Amniotic stem cell (primary cell): Measurements from ENCODE around the gene ANAPC16.
"Not testable (repeated sequence)": the region's sequence is repeated elsewhere in the genome, so short reads cannot be mapped to it uniquely, and the experiment has no call there.

Experiments used
- DNase-seq: peaks from one replicate; lab custom pipeline; 2025; lab: John Stamatoyannopoulos, UW

ANAPC16 gene

DNA sequence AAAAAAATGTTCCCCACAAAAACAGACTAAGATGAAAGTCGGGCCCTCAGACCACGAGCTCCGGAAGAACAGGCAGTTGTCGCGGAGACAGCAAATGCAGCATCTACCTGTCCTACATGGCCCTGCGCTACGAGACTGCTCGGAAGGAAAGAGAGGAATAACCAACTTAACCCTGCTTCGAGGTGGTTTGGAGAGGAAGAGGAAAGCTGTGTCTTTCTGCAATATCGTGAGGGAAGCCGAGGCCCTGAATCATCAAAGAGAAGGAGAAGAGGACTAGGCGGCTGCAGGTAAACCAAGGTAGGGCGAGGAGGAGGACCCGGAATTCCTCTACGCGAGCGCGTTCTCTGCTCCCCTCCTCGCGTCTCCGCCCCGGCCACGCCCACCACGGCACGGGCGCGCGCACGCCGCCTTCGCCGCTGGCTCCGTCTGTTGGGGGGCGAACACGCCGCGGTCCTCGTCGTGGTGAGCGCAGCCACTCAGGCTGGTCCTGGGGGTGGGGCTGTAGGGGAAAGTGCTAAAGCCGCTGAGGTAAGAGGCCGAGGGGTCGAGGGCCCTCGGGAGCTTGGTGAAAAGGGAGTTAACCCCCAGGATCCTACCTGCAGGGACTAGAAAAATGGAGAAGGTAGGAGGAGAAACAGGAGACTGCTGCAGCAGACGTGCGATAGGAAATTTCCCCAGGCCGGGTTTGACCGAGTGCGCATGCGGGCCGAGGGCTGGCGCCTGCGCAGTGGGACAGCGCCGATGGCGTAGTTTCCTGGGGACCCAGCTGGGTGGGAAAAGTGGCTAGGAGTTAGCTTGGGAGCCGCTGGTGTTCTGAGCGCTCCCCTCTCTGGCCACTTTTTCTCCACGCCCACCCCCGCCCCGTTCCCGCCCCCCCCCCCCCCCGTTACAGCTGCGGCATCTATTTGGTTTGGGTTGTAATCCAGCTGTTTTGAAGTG is at the start of gene ANAPC16, which contains the start of gene ASCC1:
TSS of gene ANAPC16 (plus strand) at position 402 of the 939 bp plus-strand sequence. CDS start 7,903 bp downstream, outside the sequence.
TSS of gene ASCC1 (minus strand) at position 666 of the 939 bp plus-strand sequence. CDS start 2,978 bp downstream, outside the sequence.
- peak; percentile 70 for DNase-seq

DNA sequence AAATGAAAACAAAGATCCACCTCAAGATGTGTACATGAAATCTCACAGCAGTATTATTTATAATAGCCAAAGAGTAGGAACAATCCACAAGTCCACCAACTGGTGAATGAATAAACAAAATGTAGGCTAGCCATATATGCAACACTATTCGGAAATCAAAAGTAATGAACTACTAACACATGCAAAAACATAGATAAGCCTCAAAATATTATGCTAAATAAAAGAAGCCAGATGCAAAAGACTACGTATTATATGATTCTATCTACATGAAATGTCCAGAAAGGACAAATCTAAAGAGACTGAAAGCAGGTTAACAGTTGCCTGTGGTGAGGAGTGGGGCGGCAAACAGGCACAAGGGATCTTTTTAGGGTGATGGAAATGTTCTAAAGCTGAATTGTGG is 48.7 kb upstream of the ANAPC16 start:
- DNase-seq, result no peak

DNA sequence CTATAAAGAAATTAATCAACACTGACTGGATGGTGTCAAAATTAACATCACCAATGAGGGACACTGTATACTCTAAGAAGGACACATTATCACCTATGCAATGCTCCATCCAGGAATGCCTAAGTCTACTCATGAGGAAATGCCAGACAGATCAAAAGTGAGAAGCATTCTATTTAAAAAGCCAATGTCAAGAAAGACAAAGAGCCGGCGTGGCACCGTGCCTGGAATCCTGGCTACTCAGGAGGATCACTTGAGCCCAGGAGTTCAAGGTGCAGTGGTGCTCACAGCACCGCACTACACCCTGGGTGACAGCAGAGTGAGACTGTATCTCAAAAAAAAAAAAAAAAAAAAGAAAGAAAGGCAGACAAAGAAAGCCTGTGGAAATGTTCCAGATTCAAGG is 45.5 kb upstream of the ANAPC16 start:
- no peak for DNase-seq

DNA sequence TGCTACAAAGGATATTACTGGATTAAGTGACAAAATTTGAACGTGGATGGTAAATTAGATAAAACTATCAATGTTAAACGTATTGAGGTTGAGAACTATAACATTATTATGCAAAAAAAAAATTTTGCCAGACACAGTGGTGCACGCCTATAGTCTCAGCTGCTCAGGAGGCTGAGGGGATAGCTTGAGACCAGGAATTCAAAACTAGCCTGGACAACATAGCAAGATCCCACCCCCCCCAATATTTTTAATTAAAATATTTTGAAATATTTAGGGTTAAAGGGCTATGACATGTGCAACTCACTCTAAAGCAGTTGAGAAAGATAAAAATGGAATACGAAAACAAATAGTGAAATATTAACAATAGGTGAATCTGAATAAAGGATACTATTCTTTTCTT is 45.1 kb upstream of the ANAPC16 start:
- DNase-seq, result no peak

DNA sequence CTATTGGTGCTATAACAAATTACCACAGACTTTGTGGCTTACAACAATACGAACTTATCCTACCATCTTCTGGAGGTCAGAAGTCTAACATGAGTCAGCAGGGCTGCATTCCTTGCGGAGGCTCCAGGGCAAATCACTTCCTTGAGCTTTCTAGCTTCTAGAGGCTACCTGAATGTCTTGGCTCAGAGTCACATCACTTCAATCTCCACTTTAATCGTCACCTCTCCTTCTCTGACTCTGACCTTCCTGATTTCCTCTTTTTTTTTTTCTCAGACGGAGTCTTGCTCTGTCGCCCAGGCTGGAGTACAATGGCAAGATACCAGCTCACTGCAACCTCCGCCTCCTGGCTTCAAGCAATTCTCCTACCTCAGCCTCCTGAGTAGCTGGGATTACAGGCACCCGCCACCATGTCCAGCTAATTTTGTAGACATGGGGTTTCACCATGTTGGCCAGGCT is 44.6 kb upstream of the ANAPC16 start:
- DNase-seq, result peak; percentile 29

DNA sequence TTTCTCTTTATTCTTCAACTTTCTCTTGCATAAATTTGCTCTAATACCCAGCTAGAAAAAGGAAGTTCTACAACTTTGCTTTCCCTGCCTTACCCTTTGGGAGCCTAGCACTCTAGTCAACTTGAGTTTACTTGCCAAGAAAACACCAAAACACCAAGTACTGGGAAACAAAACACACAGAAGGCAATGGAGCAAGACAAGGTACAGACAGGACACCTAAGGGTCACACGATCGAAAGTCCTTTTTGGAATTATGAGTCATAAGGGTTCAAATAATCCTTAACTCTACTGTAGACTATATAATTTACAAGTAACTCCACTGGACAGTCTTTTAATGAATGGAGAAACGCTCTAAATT is 42.6 kb upstream of the ANAPC16 start:
- DNase-seq, result no peak

DNA sequence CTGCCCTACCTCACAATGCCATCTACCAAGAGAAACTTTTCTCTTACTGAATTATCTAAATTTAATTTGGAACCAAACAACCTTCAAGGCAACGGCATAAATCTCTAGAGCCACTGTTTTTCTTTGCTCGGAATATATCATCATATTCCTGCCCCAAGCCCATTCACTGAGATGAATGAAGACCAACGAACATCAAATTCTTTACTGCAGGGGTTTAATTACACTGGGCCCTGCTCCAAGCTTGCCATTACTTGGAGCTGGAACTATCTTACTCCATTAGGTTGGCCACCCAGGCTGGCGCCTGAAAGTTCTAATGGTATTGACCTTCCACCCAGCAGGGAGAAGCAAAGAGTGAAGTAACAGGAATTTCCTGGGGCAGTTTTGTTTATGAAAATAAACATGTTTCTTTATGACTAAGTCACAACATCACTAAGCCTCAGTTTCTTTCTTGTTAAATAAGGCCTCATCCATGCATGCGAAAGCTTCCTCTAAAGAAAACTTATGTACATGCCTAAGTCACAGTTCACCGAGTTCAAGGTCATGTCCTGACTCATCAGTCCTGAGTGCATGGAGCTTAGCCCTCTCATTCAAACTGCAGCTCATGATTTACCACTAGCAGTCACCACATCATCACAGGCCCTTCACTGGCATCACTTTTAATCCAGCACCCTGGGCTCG is 42.1 kb upstream of the ANAPC16 start:
- DNase-seq, result no peak

DNA sequence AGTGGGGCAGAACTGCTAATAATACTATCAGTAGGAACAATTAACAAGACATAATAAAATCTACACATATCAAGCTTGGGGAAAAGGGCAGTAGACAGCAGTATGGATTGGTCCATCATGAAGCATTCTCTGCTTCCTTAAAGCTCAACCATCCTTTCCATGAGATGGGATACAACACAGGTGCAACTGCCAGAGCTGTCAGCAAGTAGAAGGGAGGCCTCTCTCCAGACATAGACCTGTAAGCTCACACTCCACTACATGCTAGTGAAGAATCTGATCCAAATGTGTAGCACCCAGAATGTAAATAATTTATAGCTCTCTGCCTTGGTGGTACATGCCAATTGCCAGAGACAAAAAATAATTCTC is 41.5 kb upstream of the ANAPC16 start:
- DNase-seq, result no peak

DNA sequence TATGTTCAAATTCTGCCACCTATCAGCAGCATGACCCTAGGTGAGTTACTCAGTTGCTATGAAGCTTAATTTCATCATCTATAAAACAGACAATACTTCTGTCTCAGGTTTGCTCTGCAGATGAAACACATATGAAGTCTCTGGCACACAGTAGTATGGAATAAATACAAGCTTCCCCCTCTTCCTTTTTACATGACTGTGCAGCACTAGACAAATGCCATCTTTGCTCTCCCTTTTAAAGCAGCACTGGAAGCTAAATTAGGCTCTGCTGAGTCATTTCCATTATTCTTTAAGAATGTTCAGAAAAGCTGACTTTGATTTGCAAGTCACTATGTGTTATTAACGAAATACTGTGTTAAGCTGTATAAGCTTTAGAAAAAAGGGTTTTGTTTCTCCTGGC is 40.7 kb upstream of the ANAPC16 start:
- DNase-seq, result no peak

DNA sequence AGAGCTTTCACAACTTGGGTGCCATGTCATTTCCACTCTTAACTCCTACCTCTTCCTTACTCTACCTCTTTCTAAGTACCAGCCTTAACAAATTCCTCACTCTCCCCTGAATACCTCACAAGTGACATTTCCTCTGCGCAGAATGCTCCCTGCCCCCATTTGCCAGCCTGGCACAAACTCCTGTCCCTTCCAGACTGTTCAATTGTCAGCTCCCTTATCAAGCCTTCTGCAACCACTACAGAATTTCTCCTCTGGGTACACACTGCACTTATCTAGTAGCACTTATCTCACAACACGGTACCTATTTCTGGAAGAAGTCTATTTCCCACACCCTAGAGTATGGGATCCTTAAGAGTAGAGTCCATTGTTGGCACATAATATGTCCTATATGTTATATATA is 39.1 kb upstream of the ANAPC16 start:
- DNase-seq, result no peak

DNA sequence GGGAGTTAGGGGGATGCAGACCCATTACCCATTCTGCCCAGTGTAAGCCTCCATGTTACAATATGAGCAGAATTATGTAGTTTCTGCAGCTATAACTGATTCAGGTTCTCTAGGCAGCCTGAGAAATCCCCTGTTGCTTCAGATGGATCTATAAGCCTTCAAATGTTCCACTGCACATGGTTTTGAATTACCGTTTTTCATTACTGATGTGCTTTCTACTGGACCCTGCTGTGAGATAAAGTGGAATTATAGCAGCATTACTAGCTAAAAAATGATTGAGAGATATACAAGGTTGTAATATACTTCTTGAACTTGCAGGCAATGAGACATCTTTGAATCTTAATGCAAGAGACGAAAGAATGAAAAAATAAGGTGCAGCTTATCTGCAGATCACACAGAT is 38.4 kb upstream of the ANAPC16 start:
- DNase-seq, result no peak

DNA sequence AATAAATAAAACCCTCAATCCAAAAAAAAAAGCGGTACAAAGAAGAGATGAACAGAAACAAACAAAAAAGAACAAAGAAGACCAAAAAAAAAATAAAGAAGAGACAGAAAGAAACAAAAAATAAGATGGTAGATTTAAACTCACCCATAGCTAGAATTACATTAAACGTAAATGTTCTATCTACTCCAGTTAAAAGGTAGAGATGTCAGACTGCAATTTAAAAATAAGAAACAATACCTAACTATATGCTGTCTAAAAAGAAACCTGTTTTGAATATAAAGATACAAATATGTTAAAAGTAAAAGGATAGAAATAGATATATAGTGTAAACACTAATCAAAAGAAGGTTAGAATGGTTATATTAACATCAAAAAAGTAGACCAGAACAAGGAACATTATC is 31.7 kb upstream of the ANAPC16 start:
- no peak for DNase-seq

DNA sequence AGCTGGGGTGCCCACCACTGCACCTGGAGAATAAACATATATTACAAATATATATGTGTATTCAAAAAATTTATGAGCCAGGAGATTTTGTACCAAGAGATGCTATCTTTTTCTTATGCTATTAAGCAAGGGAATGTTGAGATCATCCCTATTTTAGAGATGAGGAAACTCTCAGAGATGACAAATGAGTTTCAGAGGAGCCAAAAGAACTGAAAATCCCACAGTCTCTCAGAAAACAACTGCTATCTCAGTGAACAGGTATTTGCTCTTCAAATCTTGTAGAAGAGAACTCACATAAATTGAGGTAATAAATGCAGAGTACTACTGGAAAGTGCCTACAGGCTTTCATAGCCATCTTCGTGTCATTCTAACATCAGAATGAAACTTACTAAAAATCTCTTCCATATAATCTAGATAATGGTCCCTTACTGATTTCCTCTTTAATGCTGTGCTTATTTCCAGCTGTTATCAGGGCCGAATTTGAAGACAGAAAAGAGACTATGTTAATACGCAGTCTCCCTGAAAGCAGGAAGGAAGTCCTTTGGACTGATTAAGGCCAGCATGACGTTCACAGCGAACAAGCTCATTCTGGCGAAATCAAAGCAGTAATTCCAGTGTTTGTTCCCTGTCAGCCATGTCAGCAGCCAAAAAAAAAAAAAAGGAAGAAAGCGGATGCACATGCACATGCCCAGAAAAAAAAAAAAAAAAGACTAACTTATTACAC is 29.4 kb upstream of the ANAPC16 start:
- no peak for DNase-seq

DNA sequence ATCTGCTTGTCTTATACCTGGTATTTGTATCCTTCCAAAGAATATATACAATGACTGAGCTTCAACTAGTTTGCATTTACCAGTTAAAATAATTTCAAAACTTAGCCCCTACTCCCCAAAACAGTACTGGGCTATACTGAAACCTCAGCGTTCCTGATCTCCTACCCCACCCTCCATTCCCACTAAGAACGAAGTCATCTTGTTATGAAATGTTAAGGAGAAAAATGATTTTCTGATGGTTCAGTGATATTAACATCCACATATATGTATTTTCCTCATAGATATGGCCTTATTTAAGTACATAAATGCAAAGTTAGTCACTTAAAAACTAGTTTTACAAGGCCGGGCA is 28.9 kb upstream of the ANAPC16 start:
- DNase-seq, result no peak

DNA sequence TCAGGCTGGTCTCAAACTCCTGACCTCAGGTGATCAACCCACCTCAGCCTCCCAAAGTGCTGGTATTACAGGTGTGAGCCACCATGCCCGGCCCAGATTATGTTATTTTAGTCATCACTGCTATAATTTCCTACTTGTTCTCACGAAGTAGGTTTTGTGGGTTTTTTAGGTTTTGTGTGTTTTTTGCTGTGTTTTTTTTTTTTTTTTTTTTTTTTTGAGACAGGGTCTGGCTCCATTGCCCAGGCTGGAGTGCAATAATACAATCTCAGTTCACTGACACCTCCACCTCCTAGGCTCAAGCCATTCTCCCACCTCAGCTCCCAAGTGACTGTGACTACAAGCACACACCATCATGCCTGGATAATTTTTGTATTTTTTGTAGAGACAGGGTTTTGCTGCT is 20.9 kb upstream of the ANAPC16 start:
- no peak for DNase-seq

DNA sequence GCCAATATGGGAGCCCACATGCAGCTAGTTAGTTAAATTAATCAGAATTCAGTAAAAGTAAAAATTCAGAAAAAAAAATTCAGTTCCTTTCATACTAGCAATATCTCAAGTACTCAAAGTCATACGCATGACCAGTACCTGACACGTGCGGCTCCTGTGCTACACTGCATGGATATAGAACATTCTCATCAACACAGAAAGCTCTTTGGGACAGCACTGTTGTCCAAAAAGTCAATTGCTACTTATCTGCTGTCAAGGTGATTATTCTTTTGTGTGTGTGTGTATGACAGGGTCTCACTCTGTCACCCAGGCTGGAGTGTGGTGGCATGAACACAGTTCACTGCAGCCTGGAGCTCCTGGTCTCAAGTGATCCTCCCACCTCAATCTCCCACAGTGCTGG is 14.9 kb upstream of the ANAPC16 start:
- no peak for DNase-seq

DNA sequence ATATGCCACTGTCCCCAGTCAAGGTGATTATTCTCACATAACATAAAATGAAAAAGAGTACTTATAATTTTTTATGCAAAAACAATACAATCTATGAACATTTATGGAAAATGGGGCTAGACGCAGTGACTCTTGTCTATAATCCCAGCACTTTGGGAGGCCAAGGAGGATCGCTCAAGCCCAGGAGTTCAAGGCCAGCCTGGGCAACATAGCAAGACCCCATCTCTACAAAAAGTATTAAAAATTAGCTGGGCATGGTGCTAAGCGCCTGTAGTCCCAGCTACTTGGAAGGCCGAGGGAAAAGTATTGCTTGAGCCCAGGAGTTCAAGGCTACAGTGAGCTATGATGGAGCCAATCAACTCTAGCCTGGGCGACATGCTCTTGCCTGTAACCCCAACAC is 14.5 kb upstream of the ANAPC16 start:
- no peak for DNase-seq

DNA sequence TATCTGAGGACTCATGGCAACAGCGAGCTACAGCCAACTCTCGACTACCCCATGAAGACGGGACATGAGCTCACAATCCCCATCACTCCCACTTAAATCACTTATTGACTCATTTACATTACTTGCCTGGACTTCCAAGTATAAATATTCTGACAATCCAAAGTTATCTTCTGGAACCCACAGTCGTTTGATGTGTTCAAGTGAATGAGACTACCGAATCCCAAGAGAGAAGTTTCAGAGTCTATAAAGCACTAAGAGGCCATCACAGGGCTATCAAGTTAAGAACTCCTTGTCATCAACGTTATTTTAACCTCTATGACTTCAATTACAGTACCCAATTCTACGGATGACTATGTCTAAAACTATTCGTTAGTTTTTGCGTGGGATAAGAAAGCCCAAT is 11.5 kb upstream of the ANAPC16 start:
- DNase-seq, result no peak

DNA sequence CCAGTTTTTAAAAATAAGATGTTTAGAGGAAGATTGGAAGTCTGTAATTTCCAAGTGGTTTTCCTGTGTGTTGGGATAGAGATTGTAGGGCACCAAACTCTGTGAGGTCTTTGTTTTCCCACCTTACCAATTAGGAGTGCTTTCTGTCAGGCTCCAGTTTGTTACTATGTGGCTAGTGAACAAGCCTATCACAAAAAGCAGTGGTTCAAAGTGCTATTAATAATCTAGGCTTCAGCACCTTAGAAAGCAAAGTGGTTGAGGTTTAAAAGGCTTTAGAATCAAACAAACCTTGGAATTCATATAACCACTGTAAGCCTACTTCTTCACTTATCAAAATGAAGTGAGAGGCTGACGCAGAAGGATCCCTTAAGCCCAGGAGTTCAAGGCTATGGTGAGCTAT is 11.1 kb upstream of the ANAPC16 start:
- no peak for DNase-seq

DNA sequence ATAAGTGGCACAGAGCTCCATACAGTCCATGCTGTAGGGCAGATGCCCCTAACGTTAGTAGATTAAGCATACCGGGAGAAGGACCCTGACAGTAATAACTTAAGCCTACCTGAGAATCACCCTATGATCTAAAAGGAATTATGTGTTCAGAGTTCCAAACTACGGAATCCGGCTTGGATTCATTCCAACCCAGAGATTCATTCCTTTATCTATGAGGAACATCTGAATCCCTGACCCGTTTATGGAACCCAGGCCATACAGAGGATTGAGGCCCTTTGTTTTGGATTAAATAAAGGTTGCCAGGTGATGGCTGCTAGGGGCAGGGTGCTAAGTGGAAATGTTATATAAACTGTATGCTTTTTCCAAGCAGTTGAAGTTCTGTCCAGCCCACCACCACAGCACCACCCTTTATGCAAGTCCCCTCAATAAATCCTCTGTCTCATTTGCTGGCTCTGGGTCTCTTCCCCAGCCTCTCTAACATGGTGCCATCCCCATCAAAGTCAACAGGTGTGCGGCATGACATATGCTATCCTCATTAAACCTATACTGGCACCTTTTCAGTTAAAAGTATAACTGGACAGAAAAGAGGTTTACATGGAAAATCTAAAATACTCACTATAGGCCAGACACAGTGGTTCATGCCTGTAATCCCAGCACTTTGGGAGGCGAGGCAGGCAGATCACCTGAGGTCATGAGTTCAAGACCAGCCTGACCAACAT is 9.1 kb upstream of the ANAPC16 start:
- no peak for DNase-seq

DNA sequence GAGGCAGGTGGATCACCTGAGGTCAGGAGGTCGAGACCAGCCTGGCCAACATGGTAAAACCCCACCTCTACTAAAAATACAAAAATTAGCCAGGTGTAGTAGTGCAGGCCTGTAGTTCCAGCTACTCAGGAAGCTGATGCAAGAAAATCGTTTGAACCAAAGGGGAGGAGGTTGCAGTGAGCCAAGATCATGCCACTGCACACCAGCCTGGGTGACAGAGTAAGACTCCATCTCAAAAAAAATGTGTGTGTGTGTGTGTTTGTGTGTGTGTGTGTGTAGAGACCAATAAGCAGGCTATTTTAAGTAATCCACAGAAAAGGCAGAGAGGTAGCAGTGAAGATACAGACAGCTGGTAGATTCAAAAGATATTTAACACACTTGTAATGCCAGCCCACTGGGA is 7.3 kb upstream of the ANAPC16 start:
- not testable (repeated sequence) for DNase-seq

DNA sequence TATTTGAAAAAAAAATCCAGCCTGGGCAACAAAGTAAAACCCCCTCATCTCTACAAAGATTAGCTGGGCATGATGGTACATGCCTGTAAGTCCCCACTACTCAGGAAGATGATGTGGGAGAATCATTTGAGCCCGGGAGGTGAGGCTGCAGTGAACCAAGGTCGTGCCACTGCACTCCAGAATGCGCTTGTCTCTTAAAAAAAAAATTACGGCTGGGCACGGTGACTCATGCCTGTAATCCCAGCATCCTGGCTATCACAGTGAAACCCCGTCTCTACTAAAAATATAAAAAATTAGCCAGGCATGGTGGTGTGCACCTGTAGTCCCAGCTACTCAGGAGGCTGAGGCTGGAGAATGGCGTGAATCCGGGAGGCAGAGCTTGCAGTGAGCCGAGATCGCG is 4.4 kb upstream of the ANAPC16 start:
- not testable (repeated sequence) for DNase-seq
